HCT116 (cell line): ENCODE results near the gene SLC6A6. TPM values are rescaled to one million over a fixed set of nuclear protein-coding genes. Genes with fewer than 3 reads are reported as not detected.

Experiments used
- ATAC-seq: fragments of 200-7000 bp; cut with Tn5 transposase; 2 replicates; pipeline ENCODE4 v1.9.1; 2020; ENCODE audit warnings: mild to moderate bottlenecking, moderate library complexity
- BruUV-seq: library from RNA; stranded (reverse); fragments of 400-500 nt; replicated peaks from 2 replicates; lab custom pipeline; 2021; lab: Mats Ljungman, UMichigan
- CTCF ChIA-PET: fragments of 300-600 bp; sonication (Branson Sonifier 250); formaldehyde crosslinking; loops from one replicate; lab custom pipeline; 2021; ENCODE audit warnings: antibody characterized with exemption; lab: Charles Lee
- POLR2A ChIA-PET: fragments of 300-600, 350-600 bp; sonication (Branson Sonifier 250); formaldehyde crosslinking; loops from one replicate; lab custom pipeline; 2021; ENCODE audit warnings: antibody characterized with exemption; lab: Charles Lee
- RAD21 ChIA-PET, 2 experiments: fragments of 300-600 bp; sonication (Branson Sonifier 250); formaldehyde crosslinking; loops; one replicate each; lab custom pipeline; 2023; ENCODE audit warnings: low total read pairs in 2 of 2; ENCODE audit not compliant: uncharacterized antibody in 2 of 2, unreplicated experiment in 2 of 2, low non-redundant PET in 1 of 2; lab: Charles Lee
- DNase-seq: peaks from one replicate; pipeline ENCODE4 v3.0.0-alpha.2; 2010; ENCODE audit warnings: low read depth, low spot score
- H2AFZ ChIP-seq: fragments of 200-600 bp; shearing (Covaris generic), sonication (generic); 2 replicates; pipeline ENCODE4 v1.6.1; 2017; ENCODE audit warnings: low read depth, mixed run types, mixed read lengths, antibody characterized with exemption, low read length; ENCODE audit not compliant: poor library complexity, severe bottlenecking
- H3K27ac ChIP-seq: 2 replicates; pipeline ENCODE4 v1.5.1; 2012; ENCODE audit warnings: low read depth, low read length
- H3K27me3 ChIP-seq: fragments of 200-600 bp; sonication (generic); 2 replicates; pipeline ENCODE4 v1.6.1; 2016; ENCODE audit warnings: mixed run types, low read length, mixed read lengths; ENCODE audit not compliant: insufficient read depth
- H3K36me3 ChIP-seq, 2 experiments: fragments of 200-500 bp in 1 of 2; fragments of 200-600 bp in 1 of 2; sonication (Bioruptor generic) in 1 of 2; sonication (generic) in 1 of 2; 2 replicates each; pipeline versions ENCODE4 v1.5.1 to v1.6.1; 2014 to 2016; ENCODE audit warnings: low read length in 2 of 2, inconsistent platforms in 1 of 2, mixed read lengths in 1 of 2, mixed run types in 1 of 2; ENCODE audit not compliant: insufficient read depth in 2 of 2, control insufficient read depth in 1 of 2
- H3K4me1 ChIP-seq, 2 experiments: fragments of 200-600 bp in 1 of 2; sonication (generic) in 1 of 2; 2 replicates each; pipeline versions ENCODE4 v1.5.1 to v1.6.1; 2012 to 2017; ENCODE audit warnings: low read length in 2 of 2, inconsistent platforms in 1 of 2, mild to moderate bottlenecking in 1 of 2, mixed read lengths in 1 of 2, mixed run types in 1 of 2, moderate library complexity in 1 of 2; ENCODE audit not compliant: insufficient read depth in 2 of 2, control insufficient read depth in 1 of 2
- H3K4me2 ChIP-seq: fragments of 200-600 bp; sonication (generic); 2 replicates; pipeline ENCODE4 v1.6.1; 2017; ENCODE audit warnings: mixed run types, low read length, mixed read lengths
- H3K4me3 ChIP-seq, 2 experiments: fragments of 200-600 bp in 1 of 2; sonication (generic) in 1 of 2; replicated peaks in 1 of 2; 2 replicates each; pipeline ENCODE4 v1.5.1; 2011 to 2016; ENCODE audit warnings: low read length in 2 of 2, control low read depth in 1 of 2, low read depth in 1 of 2, mild to moderate bottlenecking in 1 of 2, mixed read lengths in 1 of 2, mixed run types in 1 of 2
- H3K79me2 ChIP-seq: fragments of 200-600 bp; sonication (generic); 2 replicates; pipeline ENCODE4 v1.6.1; 2017; ENCODE audit warnings: mild to moderate bottlenecking, mixed run types, low read length, moderate library complexity, mixed read lengths; ENCODE audit not compliant: insufficient read depth
- H3K9ac ChIP-seq: fragments of 200-600 bp; sonication (generic); 2 replicates; pipeline ENCODE4 v1.6.1; 2016; ENCODE audit warnings: low read length, mixed read lengths
- H3K9me2 ChIP-seq: fragments of 200-600 bp; sonication (generic), shearing (Covaris generic); 2 replicates; pipeline ENCODE4 v1.6.1; 2017; ENCODE audit warnings: mixed run types, mild to moderate bottlenecking, moderate library complexity; ENCODE audit not compliant: insufficient read depth
- H3K9me3 ChIP-seq, 2 experiments: fragments of 200-500 bp in 1 of 2; fragments of 200-600 bp in 1 of 2; sonication (Bioruptor generic) in 1 of 2; sonication (generic) in 1 of 2; 2 replicates each; pipeline ENCODE4 v1.6.1; 2014 to 2017; ENCODE audit warnings: low read length in 2 of 2, mixed read lengths in 2 of 2, inconsistent platforms in 1 of 2, low read depth in 1 of 2, mild to moderate bottlenecking in 1 of 2, mixed run types in 1 of 2, moderate library complexity in 1 of 2; ENCODE audit not compliant: control insufficient read depth in 1 of 2, insufficient read depth in 1 of 2
- H4K20me1 ChIP-seq: fragments of 200-600 bp; sonication (generic), shearing (Covaris generic); 2 replicates; pipeline ENCODE4 v1.6.1; 2017; ENCODE audit warnings: mixed run types, mild to moderate bottlenecking, moderate library complexity; ENCODE audit not compliant: insufficient read depth
- CBX3 ChIP-seq: IDR thresholded peaks from 2 replicates; pipeline ENCODE4 v1.6.1; 2012; ENCODE audit warnings: low read depth
- CEBPB ChIP-seq: IDR thresholded peaks from 2 replicates; pipeline ENCODE4 v1.6.1; 2012; ENCODE audit warnings: low read depth
- EGR1 ChIP-seq: IDR thresholded peaks from 2 replicates; pipeline ENCODE4 v1.6.1; 2012; ENCODE audit warnings: low read depth
- ELF1 ChIP-seq: IDR thresholded peaks from 2 replicates; pipeline ENCODE4 v1.6.1; 2012; ENCODE audit warnings: low read depth, borderline replicate concordance
- FOSL1 ChIP-seq: IDR thresholded peaks from 2 replicates; pipeline ENCODE4 v1.6.1; 2012; ENCODE audit warnings: low read depth
- JUND ChIP-seq: IDR thresholded peaks from 2 replicates; pipeline ENCODE4 v1.6.1; 2012
- POLR2A ChIP-seq: IDR thresholded peaks from 2 replicates; pipeline ENCODE4 v1.7.0; 2011; ENCODE audit warnings: borderline replicate concordance; ENCODE audit not compliant: insufficient read depth, insufficient read length; ENCODE audit errors: extremely low read depth
- POLR2AphosphoS5 ChIP-seq: IDR thresholded peaks from 2 replicates; pipeline ENCODE4 v1.6.1; 2011; ENCODE audit warnings: mild to moderate bottlenecking, low read depth, low read length, moderate library complexity
- RAD21 ChIP-seq: IDR thresholded peaks from 2 replicates; pipeline ENCODE4 v1.6.1; 2012; ENCODE audit warnings: low read depth, mild to moderate bottlenecking
- SIN3A ChIP-seq: IDR thresholded peaks from 2 replicates; pipeline ENCODE4 v1.6.1; 2012; ENCODE audit warnings: low read depth
- SP1 ChIP-seq: IDR thresholded peaks from 2 replicates; pipeline ENCODE4 v1.6.1; 2012; ENCODE audit warnings: low read depth
- SRF ChIP-seq: IDR thresholded peaks from 2 replicates; pipeline ENCODE4 v1.6.1; 2012; ENCODE audit warnings: low read depth
- TCF7L2 ChIP-seq: IDR thresholded peaks from 2 replicates; pipeline ENCODE4 v1.7.0; 2011; ENCODE audit warnings: borderline replicate concordance, inconsistent platforms; ENCODE audit not compliant: insufficient read depth, insufficient read length; ENCODE audit errors: extremely low read depth
- ZNF274 ChIP-seq: fragments of 200-500 bp; sonication (Bioruptor generic); IDR thresholded peaks from 2 replicates; pipeline ENCODE4 v1.6.1; 2014; ENCODE audit warnings: mild to moderate bottlenecking, low read depth, low read length, inconsistent platforms
- intact Hi-C: fragments of 100-400 bp; cut with micrococcal nuclease; formaldehyde crosslinking; loops from 2 replicates; pipeline ENCODE4 v1.10.0; 2022
- total RNA-seq: library from RNA; stranded (reverse); gene quantifications from one replicate; pipeline ENCODE4 v1.2.1, GENCODE V29; 2021; ENCODE audit not compliant: unreplicated experiment
- TF ChIP-seq, protein P1 (sequence below): IDR thresholded peaks from 2 replicates; pipeline ENCODE4 v1.6.1; 2011; ENCODE audit warnings: mild to moderate bottlenecking, low read length, moderate library complexity; ENCODE audit not compliant: insufficient replicate concordance; ENCODE audit errors: extremely low read depth
- TF ChIP-seq, protein P2 (sequence below): IDR thresholded peaks from 2 replicates; pipeline ENCODE4 v1.6.1; 2012; ENCODE audit warnings: low read depth
- TF ChIP-seq, protein P3 (sequence below): IDR thresholded peaks from 2 replicates; pipeline ENCODE4 v1.6.1; 2012
- TF ChIP-seq, protein P4 (sequence below), 3 experiments: fragments of 200-600 bp in 1 of 3; sonication (generic) in 1 of 3; IDR thresholded peaks in 2 of 3; conservative IDR thresholded peaks in 1 of 3; 2 replicates each; pipeline ENCODE4 v1.5.1; 2012 to 2017; ENCODE audit warnings: low read depth in 2 of 3, low read length in 2 of 3, antibody characterized with exemption in 1 of 3, borderline replicate concordance in 1 of 3, control low read depth in 1 of 3, mild to moderate bottlenecking in 1 of 3, mixed read lengths in 1 of 3, mixed run types in 1 of 3, moderate library complexity in 1 of 3; ENCODE audit not compliant: insufficient read depth in 1 of 3

Gene SLC6A6
- total RNA-seq, 1 experiment from 2014 or later, result 36.3 TPM

DNA sequence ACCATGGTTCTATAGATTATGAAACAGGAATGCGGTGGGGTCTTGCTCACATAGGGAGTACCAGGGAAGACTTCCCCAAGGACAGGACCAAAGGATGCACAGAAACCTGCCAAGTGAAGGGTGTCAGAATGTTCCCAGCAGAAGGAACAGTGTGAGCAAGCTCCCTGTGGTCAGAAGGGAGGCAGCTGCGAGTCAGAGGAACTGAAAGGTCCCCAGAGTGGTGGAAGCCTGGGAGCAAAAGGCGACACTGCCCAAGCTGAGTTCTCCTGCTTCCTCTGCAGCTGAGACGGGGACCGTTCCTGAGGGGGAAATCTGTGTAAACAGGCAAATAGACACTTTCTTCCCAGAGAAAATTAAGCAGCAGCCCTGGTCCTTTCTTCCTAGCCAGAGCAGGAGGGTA, 14.2 kb upstream of the SLC6A6 start:
- RAD21 ChIA-PET, result no interaction called here
- Histone ChIP-seq H3K9me3 (no peaks in the 10 kb centered on the region), H3K79me2 (no peaks in the 10 kb centered on the region), H2AFZ (no peak overlapping the region), H3K9me2 (no peaks in the 10 kb centered on the region), H3K27ac (no peak overlapping the region), H3K4me2 (no peak overlapping the region), H4K20me1 (no peaks in the 10 kb centered on the region), H3K4me1 (peaks cover 0 to 11% of the 10 kb centered on the region in 2 experiments; a peak in 2 of 4 replicates), H3K9ac (no peak overlapping the region), H3K27me3 (no peaks in the 10 kb centered on the region), H3K4me3 (no peak overlapping the region), H3K36me3 (no peaks in the 10 kb centered on the region)
- DNase-seq (no peak), ATAC-seq (no peak)
- CTCF ChIA-PET, result no interaction called here
- no TSS peak for BruUV-seq
- intact Hi-C loops, result no loop called here
- POLR2A ChIA-PET, result interaction anchor here (1.1 kb wide), 1 partner anchor 14 kb away, joined by 4 read pairs; the partner anchor contains the start of gene SLC6A6
- TF ChIP-seq POLR2A, result no peak
- TF ChIP-seq TCF7L2, result no peak
- no peak for TF ChIP-seq ELF1
- no peak for TF ChIP-seq SRF
- TF ChIP-seq, protein P1, sequence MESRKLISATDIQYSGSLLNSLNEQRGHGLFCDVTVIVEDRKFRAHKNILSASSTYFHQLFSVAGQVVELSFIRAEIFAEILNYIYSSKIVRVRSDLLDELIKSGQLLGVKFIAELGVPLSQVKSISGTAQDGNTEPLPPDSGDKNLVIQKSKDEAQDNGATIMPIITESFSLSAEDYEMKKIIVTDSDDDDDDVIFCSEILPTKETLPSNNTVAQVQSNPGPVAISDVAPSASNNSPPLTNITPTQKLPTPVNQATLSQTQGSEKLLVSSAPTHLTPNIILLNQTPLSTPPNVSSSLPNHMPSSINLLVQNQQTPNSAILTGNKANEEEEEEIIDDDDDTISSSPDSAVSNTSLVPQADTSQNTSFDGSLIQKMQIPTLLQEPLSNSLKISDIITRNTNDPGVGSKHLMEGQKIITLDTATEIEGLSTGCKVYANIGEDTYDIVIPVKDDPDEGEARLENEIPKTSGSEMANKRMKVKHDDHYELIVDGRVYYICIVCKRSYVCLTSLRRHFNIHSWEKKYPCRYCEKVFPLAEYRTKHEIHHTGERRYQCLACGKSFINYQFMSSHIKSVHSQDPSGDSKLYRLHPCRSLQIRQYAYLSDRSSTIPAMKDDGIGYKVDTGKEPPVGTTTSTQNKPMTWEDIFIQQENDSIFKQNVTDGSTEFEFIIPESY, result no peak
- no peak for TF ChIP-seq JUND
- TF ChIP-seq, protein P2, sequence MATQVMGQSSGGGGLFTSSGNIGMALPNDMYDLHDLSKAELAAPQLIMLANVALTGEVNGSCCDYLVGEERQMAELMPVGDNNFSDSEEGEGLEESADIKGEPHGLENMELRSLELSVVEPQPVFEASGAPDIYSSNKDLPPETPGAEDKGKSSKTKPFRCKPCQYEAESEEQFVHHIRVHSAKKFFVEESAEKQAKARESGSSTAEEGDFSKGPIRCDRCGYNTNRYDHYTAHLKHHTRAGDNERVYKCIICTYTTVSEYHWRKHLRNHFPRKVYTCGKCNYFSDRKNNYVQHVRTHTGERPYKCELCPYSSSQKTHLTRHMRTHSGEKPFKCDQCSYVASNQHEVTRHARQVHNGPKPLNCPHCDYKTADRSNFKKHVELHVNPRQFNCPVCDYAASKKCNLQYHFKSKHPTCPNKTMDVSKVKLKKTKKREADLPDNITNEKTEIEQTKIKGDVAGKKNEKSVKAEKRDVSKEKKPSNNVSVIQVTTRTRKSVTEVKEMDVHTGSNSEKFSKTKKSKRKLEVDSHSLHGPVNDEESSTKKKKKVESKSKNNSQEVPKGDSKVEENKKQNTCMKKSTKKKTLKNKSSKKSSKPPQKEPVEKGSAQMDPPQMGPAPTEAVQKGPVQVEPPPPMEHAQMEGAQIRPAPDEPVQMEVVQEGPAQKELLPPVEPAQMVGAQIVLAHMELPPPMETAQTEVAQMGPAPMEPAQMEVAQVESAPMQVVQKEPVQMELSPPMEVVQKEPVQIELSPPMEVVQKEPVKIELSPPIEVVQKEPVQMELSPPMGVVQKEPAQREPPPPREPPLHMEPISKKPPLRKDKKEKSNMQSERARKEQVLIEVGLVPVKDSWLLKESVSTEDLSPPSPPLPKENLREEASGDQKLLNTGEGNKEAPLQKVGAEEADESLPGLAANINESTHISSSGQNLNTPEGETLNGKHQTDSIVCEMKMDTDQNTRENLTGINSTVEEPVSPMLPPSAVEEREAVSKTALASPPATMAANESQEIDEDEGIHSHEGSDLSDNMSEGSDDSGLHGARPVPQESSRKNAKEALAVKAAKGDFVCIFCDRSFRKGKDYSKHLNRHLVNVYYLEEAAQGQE, result no peak
- TF ChIP-seq, protein P3, sequence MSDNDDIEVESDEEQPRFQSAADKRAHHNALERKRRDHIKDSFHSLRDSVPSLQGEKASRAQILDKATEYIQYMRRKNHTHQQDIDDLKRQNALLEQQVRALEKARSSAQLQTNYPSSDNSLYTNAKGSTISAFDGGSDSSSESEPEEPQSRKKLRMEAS, result no peak
- no peak for TF ChIP-seq CBX3
- no peak for TF ChIP-seq SP1
- TF ChIP-seq SIN3A, result no peak
- TF ChIP-seq ZNF274, result no peak
- TF ChIP-seq CEBPB, result no peak
- no peak for TF ChIP-seq POLR2AphosphoS5
- TF ChIP-seq RAD21, result no peak
- TF ChIP-seq EGR1, result no peak
- no peak for TF ChIP-seq FOSL1
- TF ChIP-seq, protein P4, sequence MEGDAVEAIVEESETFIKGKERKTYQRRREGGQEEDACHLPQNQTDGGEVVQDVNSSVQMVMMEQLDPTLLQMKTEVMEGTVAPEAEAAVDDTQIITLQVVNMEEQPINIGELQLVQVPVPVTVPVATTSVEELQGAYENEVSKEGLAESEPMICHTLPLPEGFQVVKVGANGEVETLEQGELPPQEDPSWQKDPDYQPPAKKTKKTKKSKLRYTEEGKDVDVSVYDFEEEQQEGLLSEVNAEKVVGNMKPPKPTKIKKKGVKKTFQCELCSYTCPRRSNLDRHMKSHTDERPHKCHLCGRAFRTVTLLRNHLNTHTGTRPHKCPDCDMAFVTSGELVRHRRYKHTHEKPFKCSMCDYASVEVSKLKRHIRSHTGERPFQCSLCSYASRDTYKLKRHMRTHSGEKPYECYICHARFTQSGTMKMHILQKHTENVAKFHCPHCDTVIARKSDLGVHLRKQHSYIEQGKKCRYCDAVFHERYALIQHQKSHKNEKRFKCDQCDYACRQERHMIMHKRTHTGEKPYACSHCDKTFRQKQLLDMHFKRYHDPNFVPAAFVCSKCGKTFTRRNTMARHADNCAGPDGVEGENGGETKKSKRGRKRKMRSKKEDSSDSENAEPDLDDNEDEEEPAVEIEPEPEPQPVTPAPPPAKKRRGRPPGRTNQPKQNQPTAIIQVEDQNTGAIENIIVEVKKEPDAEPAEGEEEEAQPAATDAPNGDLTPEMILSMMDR (IDR thresholded peaks at IDR 0.05 in 2 of 3, conservative IDR thresholded peaks at IDR 0.05 in 1 of 3; ENCODE audit: borderline replicate concordance in 1 of 3, insufficient read depth in 1 of 3, low read depth in 2 of 3, low read length in 2 of 3), result no peak
